NT2/D1 (cell line): ENCODE results near the gene PKN3.

ENCODE experiments used
- SUZ12 ChIP-seq: IDR thresholded peaks from 2 replicates; pipeline ENCODE4 v1.6.1; 2011; ENCODE audit not compliant: insufficient read length, insufficient read depth; ENCODE audit errors: extremely low read depth
- YY1 ChIP-seq: IDR thresholded peaks from 2 replicates; pipeline ENCODE4 v1.6.1; 2011; ENCODE audit not compliant: insufficient read length, insufficient read depth
- ZNF274 ChIP-seq: IDR thresholded peaks from 2 replicates; pipeline ENCODE4 v1.6.1; 2011; ENCODE audit warnings: mild to moderate bottlenecking, low read depth, low read length

DNA sequence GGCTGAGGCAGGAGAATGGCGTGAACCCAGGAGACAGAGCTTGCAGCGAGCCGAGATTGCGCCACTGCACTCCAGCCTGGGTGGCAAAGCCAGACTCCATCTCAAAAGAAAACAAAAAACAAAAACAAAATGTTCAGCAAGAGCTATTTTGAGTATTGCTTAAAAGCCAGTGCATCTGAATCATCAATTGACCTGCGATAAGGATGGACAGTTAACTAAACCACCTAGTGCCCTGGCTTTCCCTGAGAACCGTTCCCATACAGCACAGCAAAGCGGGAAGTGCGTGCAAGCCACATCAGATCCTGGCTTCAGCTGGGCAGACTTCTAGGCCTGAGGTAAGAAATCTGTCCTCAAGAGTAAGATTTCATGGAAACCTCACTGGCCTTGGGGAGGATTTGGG is 48.4 kb upstream of the PKN3 start:
- TF ChIP-seq ZNF274 (no peak), YY1 (no peak), SUZ12 (no peak)
